NCI-H510A (cell line): ENCODE results near the gene GPR137C.
"Not testable (repeated sequence)": the region's sequence is repeated elsewhere in the genome, so short reads cannot be mapped to it uniquely, and the experiment has no call there.

ENCODE experiments used
- DNase-seq: peaks from one replicate; lab custom pipeline; 2025; lab: John Stamatoyannopoulos, UW

Gene GPR137C

GRCh38 chr14:52568454-52568853 is 15.8 kb downstream of the GPR137C start:
- DNase-seq: not testable (repeated sequence)

- DNase-seq: no peak
Measured at GRCh38 chr14:52575858-52576257, 23.2 kb downstream of the GPR137C start.

GRCh38 chr14:52583544-52583943 is 30.9 kb downstream of the GPR137C start:
- no peak for DNase-seq

GRCh38 chr14:52589646-52590045 is 37.0 kb downstream of the GPR137C start:
- no peak for DNase-seq

GRCh38 chr14:52590318-52590717 is 37.7 kb downstream of the GPR137C start:
- no peak for DNase-seq

DNA sequence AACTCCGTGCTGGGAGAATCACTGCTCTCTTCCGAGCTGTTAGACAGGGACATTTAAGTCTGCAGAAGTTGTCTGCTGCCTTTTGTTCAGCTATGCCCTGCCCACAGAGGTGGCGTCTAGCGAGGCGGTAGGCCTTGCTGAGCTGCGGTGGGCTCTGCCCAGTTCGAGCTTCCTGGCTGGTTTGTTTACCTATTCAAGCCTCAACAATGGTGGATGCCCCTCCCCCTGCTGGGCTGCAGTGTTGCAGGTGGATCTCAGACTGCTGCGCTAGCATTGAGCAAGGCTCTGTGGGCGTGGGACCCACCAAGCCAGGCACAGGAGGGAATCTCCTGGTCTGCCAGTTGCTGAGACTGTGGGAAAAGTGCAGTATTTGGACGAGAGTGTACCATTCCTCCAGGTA is 43.7 kb downstream of the GPR137C start:
- no peak for DNase-seq

DNA sequence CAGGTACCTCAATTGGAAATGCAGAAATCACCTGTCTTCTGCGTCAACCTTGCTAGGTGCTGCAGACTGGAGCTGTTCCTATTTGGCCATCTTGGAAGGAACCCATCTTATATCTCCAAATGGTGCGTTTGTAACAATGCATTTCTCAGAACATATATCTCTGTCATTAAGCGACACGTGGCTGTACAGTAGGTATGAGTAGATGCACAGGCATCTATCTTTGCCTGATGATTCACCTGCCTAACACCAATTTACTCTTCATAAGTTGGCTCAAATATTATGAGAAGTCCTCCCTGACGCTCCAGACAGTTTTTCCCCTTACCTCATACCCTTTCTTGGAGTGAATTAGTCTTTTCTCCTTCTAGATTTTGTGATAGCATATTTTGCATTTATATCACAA is 44.2 kb downstream of the GPR137C start:
- DNase-seq: no peak

DNA sequence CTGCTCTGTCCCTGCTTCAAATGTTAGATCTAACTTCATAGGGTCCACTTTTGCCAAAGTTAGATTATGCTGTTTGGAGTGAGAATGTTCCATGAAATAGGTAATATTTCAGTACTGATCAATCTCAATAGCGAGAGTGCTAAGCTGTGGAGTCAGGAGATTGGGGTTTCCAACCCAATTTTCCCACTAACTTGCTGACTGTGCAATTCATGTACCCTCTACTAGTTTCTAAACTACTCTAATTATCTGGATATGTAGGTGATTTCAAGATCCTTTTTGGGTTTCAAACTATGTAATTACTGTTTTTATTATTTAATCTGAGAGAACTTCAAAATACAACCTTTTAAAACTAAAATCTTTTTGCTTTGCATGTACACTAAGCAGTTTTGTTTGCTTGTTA is 45.9 kb downstream of the GPR137C start:
- no peak for DNase-seq

DNA sequence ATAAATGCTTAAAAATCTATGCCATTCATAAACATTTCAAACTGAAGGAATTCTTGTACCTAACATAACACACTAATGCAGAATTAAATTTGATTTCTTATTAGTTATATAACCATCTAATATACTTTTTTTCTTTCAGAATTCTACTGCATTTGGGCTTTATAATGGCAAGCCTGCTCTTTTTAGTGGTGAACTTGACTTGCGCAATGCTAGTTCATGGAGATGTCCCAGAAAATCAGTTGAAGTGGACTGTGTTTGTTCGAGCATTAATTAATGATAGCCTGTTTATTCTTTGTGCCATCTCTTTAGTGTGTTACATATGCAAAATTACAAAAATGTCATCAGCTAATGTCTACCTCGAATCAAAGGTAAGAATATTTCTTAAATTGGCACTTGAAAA is 47.3 kb downstream of the GPR137C start:
- no peak for DNase-seq

DNA sequence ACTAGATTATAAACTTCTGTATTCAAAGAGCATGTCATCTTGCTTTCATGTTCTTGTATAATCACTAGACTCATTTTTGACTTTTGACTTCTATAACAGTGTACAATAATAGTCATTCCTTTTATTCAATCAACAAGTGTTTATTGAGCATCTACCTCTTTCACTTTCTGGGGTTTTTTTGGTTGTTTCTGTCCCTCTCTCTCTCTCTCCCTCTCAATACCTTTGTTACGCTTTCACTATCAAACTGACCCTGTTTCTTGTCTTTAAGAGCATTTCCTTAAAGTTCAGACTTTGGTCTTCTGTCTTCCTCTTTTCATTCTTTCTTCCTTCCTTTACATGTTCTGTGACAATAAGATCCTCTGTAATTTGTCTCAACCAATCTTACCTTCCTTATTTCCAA is 49.5 kb downstream of the GPR137C start:
- DNase-seq: no peak

GRCh38 chr14:52607061-52607460 is 54.4 kb downstream of the GPR137C start:
- no peak for DNase-seq

DNA sequence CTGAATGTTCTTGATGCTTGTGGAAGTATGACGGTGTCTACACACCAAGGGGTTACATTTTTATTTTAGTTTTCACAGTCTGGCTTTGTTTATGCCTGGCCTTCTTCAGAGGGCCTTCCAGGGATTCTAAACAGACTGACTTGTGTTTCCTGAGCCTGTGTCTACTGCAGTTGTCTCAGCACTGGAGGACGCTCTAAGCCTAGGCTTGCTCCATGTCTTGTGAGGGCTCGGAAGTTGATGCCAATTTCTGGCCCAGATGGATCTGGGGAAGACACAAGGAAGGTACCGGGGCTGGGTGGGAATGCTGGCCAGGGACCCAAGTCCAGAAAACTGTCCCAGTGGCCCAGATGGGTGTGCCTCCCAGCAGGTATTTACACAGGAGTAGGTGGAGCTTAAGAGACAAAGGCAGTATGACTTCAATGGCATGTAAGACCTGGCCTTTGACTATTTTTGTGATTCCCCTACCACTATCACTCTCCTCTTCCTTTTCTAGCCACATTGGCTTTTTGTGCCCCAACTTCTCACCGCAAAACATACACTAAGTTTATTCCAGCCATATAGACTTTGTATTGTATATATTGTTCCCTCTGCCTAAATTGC is 56.9 kb downstream of the GPR137C start:
- DNase-seq: no peak

DNA sequence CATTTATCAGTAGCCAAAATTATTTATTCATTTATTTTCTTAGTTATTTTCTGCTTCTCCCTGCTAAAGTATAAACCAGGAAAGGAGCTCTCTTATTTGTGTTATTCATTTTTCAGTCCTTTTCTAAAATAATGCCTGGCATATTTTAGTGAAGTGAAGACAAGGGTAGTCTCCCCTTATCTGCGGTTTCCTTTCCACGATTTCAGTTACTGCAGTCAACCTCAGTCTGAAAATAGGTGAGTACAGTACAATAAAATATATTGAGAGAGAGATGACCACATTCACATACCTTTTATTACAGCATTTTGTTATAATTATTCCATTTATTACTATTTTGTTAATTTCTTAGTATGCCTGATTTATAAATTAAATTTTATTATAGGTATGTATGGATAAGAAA is 57.6 kb downstream of the GPR137C start:
- no peak for DNase-seq

- no peak for DNase-seq
Measured at GRCh38 chr14:52618602-52619001, 66.0 kb downstream of the GPR137C start.

DNA sequence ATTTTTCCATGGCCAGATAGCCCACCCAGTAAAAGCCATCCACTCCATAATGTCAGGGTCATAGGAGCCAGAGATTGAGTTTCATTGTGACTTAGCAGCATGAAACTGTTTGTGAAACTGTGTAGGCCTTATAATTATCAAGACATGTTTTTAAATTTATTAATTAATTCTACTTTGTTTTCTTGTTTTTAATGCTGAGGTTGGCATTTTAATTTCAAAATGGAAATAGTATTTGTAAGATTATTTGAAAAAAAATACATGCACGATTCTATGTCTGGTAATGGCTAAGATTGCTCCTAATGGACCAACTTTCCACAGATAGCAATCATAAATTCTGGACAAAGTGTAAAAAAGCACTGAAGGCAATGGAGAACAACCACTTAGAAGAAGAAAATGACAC is 67.1 kb downstream of the GPR137C start:
- no peak for DNase-seq

GRCh38 chr14:52640137-52640536 is 87.5 kb downstream of the GPR137C start:
- DNase-seq: no peak

- no peak for DNase-seq
Measured at GRCh38 chr14:52641745-52642144, 89.1 kb downstream of the GPR137C start.

DNA sequence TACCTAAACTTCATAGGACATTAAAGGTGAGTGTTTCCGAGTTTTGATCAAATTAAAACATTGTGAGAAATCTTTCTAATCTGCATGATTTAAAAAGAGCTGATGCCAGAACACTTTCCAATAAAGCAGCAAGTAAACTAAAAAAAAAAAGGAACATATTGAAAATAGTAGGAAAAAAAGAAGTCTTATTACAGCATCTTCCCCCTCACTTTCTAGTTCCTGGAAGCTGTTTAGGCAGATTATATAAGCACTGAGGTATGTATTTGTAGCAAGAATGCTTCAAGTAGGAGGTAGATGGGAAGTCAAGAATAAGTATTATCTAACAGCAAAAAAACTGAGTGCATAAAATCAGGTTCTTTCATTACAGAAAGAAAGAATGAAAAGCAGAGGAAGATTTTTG is 96.9 kb downstream of the GPR137C start:
- DNase-seq: no peak

DNA sequence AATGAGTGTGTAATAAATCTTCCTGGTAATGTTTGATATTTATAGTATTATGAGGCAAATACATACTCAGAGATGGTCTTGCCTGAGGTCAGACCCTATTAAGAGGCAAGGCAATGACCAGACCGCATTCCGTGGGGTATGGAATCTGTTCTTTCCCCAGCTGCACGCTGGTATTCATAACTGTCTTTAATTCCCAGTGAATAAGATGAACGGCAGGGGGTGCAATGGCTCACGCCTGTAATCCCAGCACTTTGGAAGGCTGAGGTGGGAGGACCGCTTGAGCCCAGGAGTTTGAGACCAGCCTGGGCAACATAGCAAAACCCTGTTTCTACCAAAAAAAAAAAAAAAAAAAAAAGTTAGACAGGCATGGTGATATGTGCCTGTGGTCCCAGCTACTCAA is 98.1 kb downstream of the GPR137C start:
- no peak for DNase-seq

DNA sequence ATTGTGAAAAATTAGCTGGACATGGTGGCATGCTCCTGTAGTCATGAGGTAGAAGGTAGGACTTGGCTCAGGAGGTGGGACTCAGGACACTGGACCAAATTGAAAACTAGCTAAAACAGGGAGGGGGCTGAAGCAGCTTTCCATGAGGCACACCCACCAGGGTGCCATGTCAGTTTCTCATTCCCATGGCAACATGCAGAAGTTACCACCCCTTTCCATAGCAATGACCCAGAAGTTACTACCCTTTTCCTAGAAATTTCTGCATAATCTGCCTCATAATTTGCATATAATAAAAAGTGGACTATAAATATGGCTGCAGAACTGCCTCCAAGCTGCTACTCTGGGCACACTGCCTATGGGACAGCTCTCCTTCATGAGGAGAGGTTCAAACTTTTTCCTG is 104.3 kb downstream of the GPR137C start:
- DNase-seq: no peak

DNA sequence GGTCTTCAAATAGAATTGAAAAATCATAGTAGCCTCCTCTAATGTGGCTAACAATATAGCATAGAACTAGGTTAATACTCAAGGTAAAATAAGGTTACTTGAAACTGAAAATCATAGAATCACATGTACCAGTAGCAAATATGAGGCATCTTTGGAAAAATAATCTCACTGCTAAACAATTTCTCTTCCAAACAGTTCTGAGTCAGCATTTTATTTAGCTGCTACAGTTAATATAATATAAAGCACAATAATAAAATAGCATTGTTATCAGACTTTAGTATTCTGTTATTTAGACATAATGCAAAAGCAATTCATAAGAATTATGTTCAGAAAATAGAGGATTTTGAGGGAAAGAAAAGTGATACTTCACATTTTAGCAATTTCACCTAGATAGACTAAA is 107.7 kb downstream of the GPR137C start:
- DNase-seq: no peak

- DNase-seq: no peak
Measured at GRCh38 chr14:52660832-52661231, 108.2 kb downstream of the GPR137C start.

- no peak for DNase-seq
Measured at GRCh38 chr14:52661314-52661713, 108.7 kb downstream of the GPR137C start.

GRCh38 chr14:52663850-52664249 is 111.2 kb downstream of the GPR137C start:
- DNase-seq: no peak

DNA sequence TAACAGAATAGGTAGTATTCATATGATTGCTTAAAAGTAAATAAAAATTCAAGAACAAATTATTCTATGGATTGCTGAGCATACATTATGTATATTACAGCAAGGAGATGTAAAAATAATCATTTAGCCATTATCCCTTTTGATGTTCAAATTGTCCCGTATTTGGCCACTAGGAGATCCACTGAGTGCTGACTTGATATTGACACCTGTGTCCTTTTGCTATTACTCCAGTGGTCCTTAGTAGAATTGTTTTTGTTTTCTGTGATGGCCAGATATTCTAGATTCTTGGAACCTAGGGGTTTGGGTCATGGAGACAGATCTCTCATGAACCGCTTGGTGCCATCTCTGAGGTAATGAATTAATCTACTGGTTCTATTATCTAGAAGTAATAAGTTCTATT is 126.0 kb downstream of the GPR137C start:
- DNase-seq: no peak
